VCaP (cell line): ENCODE results near the gene PARD3B.

ENCODE experiments used
- H3K27ac ChIP-seq: fragments of 450-650 bp; 2 replicates; pipeline ENCODE4 v1.5.1; 2017
- CTCF ChIP-seq: fragments of 450-650 bp; conservative IDR thresholded peaks from 2 replicates; pipeline ENCODE4 v1.5.1; 2017; ENCODE audit warnings: mild to moderate bottlenecking, moderate library complexity

PARD3B gene

GRCh38 chr2:204913854-204914464, 368.7 kb downstream of the PARD3B start:
- TF ChIP-seq CTCF, result no peak
- H3K27ac ChIP-seq, result no peak overlapping the region

GRCh38 chr2:204914708-204915107, 369.4 kb downstream of the PARD3B start:
- no peak for TF ChIP-seq CTCF
- no peak overlapping the region for H3K27ac ChIP-seq

- H3K27ac ChIP-seq, result no peak overlapping the region
- TF ChIP-seq CTCF, result no peak
Observed at GRCh38 chr2:204917089-204917701, 371.9 kb downstream of the PARD3B start.

- TF ChIP-seq CTCF, result no peak
- no peak overlapping the region for H3K27ac ChIP-seq
Observed at GRCh38 chr2:204920776-204921175, 375.5 kb downstream of the PARD3B start.

- TF ChIP-seq CTCF, result no peak
- no peak overlapping the region for H3K27ac ChIP-seq
Observed at GRCh38 chr2:204923957-204924356, 378.7 kb downstream of the PARD3B start.

GRCh38 chr2:204931562-204931961, 386.3 kb downstream of the PARD3B start:
- no peak overlapping the region for H3K27ac ChIP-seq
- no peak for TF ChIP-seq CTCF

GRCh38 chr2:204933735-204934374, 388.6 kb downstream of the PARD3B start:
- no peak overlapping the region for H3K27ac ChIP-seq
- no peak for TF ChIP-seq CTCF
